ENCODE measurements around the gene ACTR1B. TPM values are rescaled to one million over a fixed set of nuclear protein-coding genes. Genes with fewer than 3 reads are reported as not detected.

Gene ACTR1B
- total RNA-seq, 1 donor from 2014 or later: 35.6 TPM

DNA sequence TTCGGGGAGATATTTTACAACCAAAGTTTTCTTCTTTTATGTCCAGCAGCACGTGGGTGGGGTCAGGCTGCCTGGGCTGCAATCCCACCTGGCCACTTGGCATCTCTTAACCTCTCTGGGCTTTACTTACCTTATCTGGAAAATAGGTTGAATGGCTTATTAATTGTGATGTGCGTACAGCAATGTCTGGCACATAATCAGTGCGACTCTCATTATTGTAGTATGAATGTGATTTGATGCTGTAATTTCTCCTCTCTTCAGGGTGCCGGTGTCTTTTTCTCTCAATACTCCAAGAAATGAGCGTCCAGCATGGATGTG is 47.5 kb upstream of the ACTR1B start:
- Mint-ChIP-seq H3K27me3 (ENCODE audit: low read depth, unreplicated experiment) (peaks cover 18% of the 10 kb centered on the region), H3K9me3 (ENCODE audit: unreplicated experiment) (no peaks in the 10 kb centered on the region), H3K4me3 (ENCODE audit: unreplicated experiment) (no peak overlapping the region), H3K27ac (ENCODE audit: unreplicated experiment) (no peak overlapping the region), H3K4me1 (ENCODE audit: low read depth, unreplicated experiment) (peaks cover 5% of the 10 kb centered on the region), H3K36me3 (ENCODE audit: low read depth, unreplicated experiment) (no peaks in the 10 kb centered on the region)
- Histone ChIP-seq H3K79me2 (ENCODE audit: insufficient read depth, low read length) (no peaks in the 10 kb centered on the region), H4K20me1 (ENCODE audit: insufficient read depth, low read length) (no peaks in the 10 kb centered on the region), H3K9ac (ENCODE audit: low read length) (no peak overlapping the region), H2AFZ (ENCODE audit: low read depth, low read length) (no peak overlapping the region), H3K27ac (ENCODE audit: low read depth, low read length) (no peak overlapping the region), H3K27me3 (ENCODE audit: insufficient read depth, low read length) (no peaks in the 10 kb centered on the region), H3K9me3 (ENCODE audit: insufficient read depth, low read depth, low read length) (no peaks in the 10 kb centered on the region), H3K4me1 (ENCODE audit: insufficient read depth, low read length) (no peaks in the 10 kb centered on the region), H3K36me3 (ENCODE audit: insufficient read depth, low read length) (no peaks in the 10 kb centered on the region), H3K4me2 (ENCODE audit: low read length) (no peak overlapping the region), H3K4me3 (ENCODE audit: insufficient read depth, low read depth, low read length) (no peak overlapping the region)
- DNase-seq (ENCODE audit: low read depth) (no peak), FAIRE-seq (no peak)
- no peak for TF ChIP-seq EZH2 (IDR thresholded peaks at IDR 0.05; ENCODE audit: insufficient read depth, low read length)
- TF ChIP-seq, protein P1, sequence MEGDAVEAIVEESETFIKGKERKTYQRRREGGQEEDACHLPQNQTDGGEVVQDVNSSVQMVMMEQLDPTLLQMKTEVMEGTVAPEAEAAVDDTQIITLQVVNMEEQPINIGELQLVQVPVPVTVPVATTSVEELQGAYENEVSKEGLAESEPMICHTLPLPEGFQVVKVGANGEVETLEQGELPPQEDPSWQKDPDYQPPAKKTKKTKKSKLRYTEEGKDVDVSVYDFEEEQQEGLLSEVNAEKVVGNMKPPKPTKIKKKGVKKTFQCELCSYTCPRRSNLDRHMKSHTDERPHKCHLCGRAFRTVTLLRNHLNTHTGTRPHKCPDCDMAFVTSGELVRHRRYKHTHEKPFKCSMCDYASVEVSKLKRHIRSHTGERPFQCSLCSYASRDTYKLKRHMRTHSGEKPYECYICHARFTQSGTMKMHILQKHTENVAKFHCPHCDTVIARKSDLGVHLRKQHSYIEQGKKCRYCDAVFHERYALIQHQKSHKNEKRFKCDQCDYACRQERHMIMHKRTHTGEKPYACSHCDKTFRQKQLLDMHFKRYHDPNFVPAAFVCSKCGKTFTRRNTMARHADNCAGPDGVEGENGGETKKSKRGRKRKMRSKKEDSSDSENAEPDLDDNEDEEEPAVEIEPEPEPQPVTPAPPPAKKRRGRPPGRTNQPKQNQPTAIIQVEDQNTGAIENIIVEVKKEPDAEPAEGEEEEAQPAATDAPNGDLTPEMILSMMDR (IDR thresholded peaks at IDR 0.05; ENCODE audit: insufficient read depth, low read depth, low read length): no peak

DNA sequence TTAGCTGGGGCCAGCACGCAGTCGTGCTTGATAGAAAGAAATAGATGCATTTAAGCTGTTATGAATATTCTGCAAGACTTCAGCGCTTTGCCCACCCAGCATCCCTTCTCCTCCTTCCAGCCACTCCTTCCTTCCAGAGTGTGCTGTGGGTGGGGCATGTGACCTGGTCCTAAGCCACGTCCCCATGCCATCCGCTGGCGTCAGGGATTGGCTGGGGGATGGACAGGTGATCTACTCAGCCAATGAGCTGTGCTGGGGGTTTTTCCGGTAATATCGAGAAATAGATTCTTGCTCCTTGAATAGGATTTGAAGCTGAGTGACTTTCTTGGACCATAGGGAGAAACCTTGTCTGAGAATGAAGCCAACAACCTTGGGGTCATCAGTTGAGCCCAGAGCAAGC is 44.8 kb upstream of the ACTR1B start:
- TF ChIP-seq, protein P1 (IDR thresholded peaks at IDR 0.05; ENCODE audit: insufficient read depth, low read depth, low read length): no peak
- TF ChIP-seq EZH2 (IDR thresholded peaks at IDR 0.05; ENCODE audit: insufficient read depth, low read length): no peak
- H3K4me3 ChIP-seq (ENCODE audit: insufficient read depth, low read depth, low read length): no peak overlapping the region
- no peak overlapping the region for H2AFZ ChIP-seq (ENCODE audit: low read depth, low read length)
- H3K4me2 ChIP-seq (ENCODE audit: low read length): no peak overlapping the region
- no peaks in the 10 kb centered on the region for H3K4me1 ChIP-seq (ENCODE audit: insufficient read depth, low read length)
- FAIRE-seq (no peak), DNase-seq (ENCODE audit: low read depth) (no peak)
- Mint-ChIP-seq H3K4me3 (ENCODE audit: unreplicated experiment) (no peak overlapping the region), H3K27ac (ENCODE audit: unreplicated experiment) (no peak overlapping the region), H3K36me3 (ENCODE audit: low read depth, unreplicated experiment) (no peaks in the 10 kb centered on the region), H3K9me3 (ENCODE audit: unreplicated experiment) (no peaks in the 10 kb centered on the region), H3K27me3 (ENCODE audit: low read depth, unreplicated experiment) (peaks cover 10% of the 10 kb centered on the region), H3K4me1 (ENCODE audit: low read depth, unreplicated experiment) (peaks cover 5% of the 10 kb centered on the region)
- no peaks in the 10 kb centered on the region for H4K20me1 ChIP-seq (ENCODE audit: insufficient read depth, low read length)
- H3K36me3 ChIP-seq (ENCODE audit: insufficient read depth, low read length): no peaks in the 10 kb centered on the region
- H3K27ac ChIP-seq (ENCODE audit: low read depth, low read length): no peak overlapping the region
- H3K27me3 ChIP-seq (ENCODE audit: insufficient read depth, low read length): no peaks in the 10 kb centered on the region
- H3K9me3 ChIP-seq (ENCODE audit: insufficient read depth, low read depth, low read length): no peaks in the 10 kb centered on the region
- no peak overlapping the region for H3K9ac ChIP-seq (ENCODE audit: low read length)
- no peaks in the 10 kb centered on the region for H3K79me2 ChIP-seq (ENCODE audit: insufficient read depth, low read length)

DNA sequence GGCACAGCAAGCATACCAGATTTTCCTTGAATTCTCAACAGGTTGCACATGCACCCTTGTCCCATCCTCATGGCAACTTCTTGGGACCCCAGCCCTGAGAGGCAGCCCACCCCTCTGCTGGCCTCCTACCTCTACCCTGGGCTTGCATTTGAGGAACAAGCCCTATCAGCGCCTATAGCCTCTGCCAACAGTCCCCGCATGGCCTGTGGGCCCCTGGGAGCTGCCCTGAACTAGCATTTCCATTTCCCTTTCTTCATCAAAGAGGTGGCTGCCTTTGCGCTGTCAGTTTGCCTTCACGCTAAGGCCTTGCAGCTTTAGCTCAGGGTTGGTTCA is 44.2 kb upstream of the ACTR1B start:
- TF ChIP-seq, protein P1 (IDR thresholded peaks at IDR 0.05; ENCODE audit: insufficient read depth, low read depth, low read length): no peak
- no peak for TF ChIP-seq EZH2 (IDR thresholded peaks at IDR 0.05; ENCODE audit: insufficient read depth, low read length)
- no peaks in the 10 kb centered on the region for H3K27me3 ChIP-seq (ENCODE audit: insufficient read depth, low read length)
- H3K36me3 ChIP-seq (ENCODE audit: insufficient read depth, low read length): no peaks in the 10 kb centered on the region
- no peaks in the 10 kb centered on the region for H3K4me1 ChIP-seq (ENCODE audit: insufficient read depth, low read length)
- H3K9ac ChIP-seq (ENCODE audit: low read length): no peak overlapping the region
- no peaks in the 10 kb centered on the region for H3K9me3 ChIP-seq (ENCODE audit: insufficient read depth, low read depth, low read length)
- Mint-ChIP-seq H3K9me3 (ENCODE audit: unreplicated experiment) (no peaks in the 10 kb centered on the region), H3K4me3 (ENCODE audit: unreplicated experiment) (no peak overlapping the region), H3K27ac (ENCODE audit: unreplicated experiment) (no peak overlapping the region), H3K27me3 (ENCODE audit: low read depth, unreplicated experiment) (peaks cover 10% of the 10 kb centered on the region), H3K4me1 (ENCODE audit: low read depth, unreplicated experiment) (peaks cover 2% of the 10 kb centered on the region), H3K36me3 (ENCODE audit: low read depth, unreplicated experiment) (no peaks in the 10 kb centered on the region)
- no peak for DNase-seq (ENCODE audit: low read depth)
- no peak overlapping the region for H2AFZ ChIP-seq (ENCODE audit: low read depth, low read length)
- FAIRE-seq: no peak
- H3K27ac ChIP-seq (ENCODE audit: low read depth, low read length): no peak overlapping the region
- H3K4me2 ChIP-seq (ENCODE audit: low read length): no peak overlapping the region
- no peaks in the 10 kb centered on the region for H3K79me2 ChIP-seq (ENCODE audit: insufficient read depth, low read length)
- no peak overlapping the region for H3K4me3 ChIP-seq (ENCODE audit: insufficient read depth, low read depth, low read length)
- no peaks in the 10 kb centered on the region for H4K20me1 ChIP-seq (ENCODE audit: insufficient read depth, low read length)

Data from astrocyte (in vitro differentiated cells and primary cell).